GM18526 (cell line): Measurements from ENCODE around the gene TFF3.

ENCODE experiments used
- POLR2A ChIP-seq: IDR thresholded peaks from 3 replicates; pipeline ENCODE4 v1.6.1; 2011; ENCODE audit not compliant: insufficient read length; ENCODE audit errors: extremely low read depth

TFF3 gene

GRCh38 chr21:42337830-42338728, 22.9 kb upstream of the TFF3 start:
- no peak for TF ChIP-seq POLR2A

GRCh38 chr21:42337276-42337675, 22.1 kb upstream of the TFF3 start:
- no peak for TF ChIP-seq POLR2A

GRCh38 chr21:42336054-42336453, 20.8 kb upstream of the TFF3 start:
- TF ChIP-seq POLR2A, result no peak

GRCh38 chr21:42332557-42333317, 17.5 kb upstream of the TFF3 start:
- no peak for TF ChIP-seq POLR2A

GRCh38 chr21:42331660-42332059, 16.5 kb upstream of the TFF3 start:
- no peak for TF ChIP-seq POLR2A

GRCh38 chr21:42330380-42331371, 15.5 kb upstream of the TFF3 start:
- no peak for TF ChIP-seq POLR2A

GRCh38 chr21:42324896-42325295, 9.7 kb upstream of the TFF3 start:
- no peak for TF ChIP-seq POLR2A

GRCh38 chr21:42321845-42322244, 6.6 kb upstream of the TFF3 start:
- no peak for TF ChIP-seq POLR2A

- no peak for TF ChIP-seq POLR2A
Measured at GRCh38 chr21:42321231-42321630, 6.0 kb upstream of the TFF3 start.

GRCh38 chr21:42320791-42321190, 5.6 kb upstream of the TFF3 start:
- TF ChIP-seq POLR2A, result no peak

- no peak for TF ChIP-seq POLR2A
Measured at GRCh38 chr21:42319851-42320572, 4.8 kb upstream of the TFF3 start.

GRCh38 chr21:42319376-42319775, 4.2 kb upstream of the TFF3 start:
- no peak for TF ChIP-seq POLR2A

- TF ChIP-seq POLR2A, result no peak
Measured at GRCh38 chr21:42317826-42318746, 2.9 kb upstream of the TFF3 start.

GRCh38 chr21:42317341-42317741, 2.1 kb upstream of the TFF3 start:
- no peak for TF ChIP-seq POLR2A

GRCh38 chr21:42316891-42317290, 1.7 kb upstream of the TFF3 start:
- TF ChIP-seq POLR2A, result no peak
